Kidney (tissue), 14 donors: ENCODE results near the gene DICER1. TPM values are rescaled to one million over a fixed set of nuclear protein-coding genes. Genes with fewer than 3 reads are reported as not detected.

Experiments used
- DNase-seq, 5 donors: peaks; one replicate each; pipeline ENCODE4 v3.0.0-alpha.2; 2013 to 2020
- FAIRE-seq: peaks from 2 replicates; lab custom pipeline; 2012; peaks lifted over from hg19 to GRCh38; lab: Jason Lieb, UNC
- H3K27ac ChIP-seq, 2 donors: one replicate each; pipeline ENCODE4 v1.7.0; 2013; ENCODE audit warnings: low read depth in 2 of 2, low read length in 2 of 2, inconsistent platforms in 1 of 2
- H3K27me3 ChIP-seq: one replicate; pipeline ENCODE4 v1.7.1; 2013; ENCODE audit warnings: low read length, inconsistent platforms; ENCODE audit not compliant: control insufficient read depth, insufficient read depth
- H3K36me3 ChIP-seq, 3 donors: one replicate each; pipeline versions ENCODE4 v1.7.0 to v1.7.1; 2013; ENCODE audit warnings: low read length in 3 of 3, control low read depth in 1 of 3, inconsistent platforms in 1 of 3; ENCODE audit not compliant: insufficient read depth in 3 of 3, control insufficient read depth in 2 of 3
- H3K4me1 ChIP-seq, 3 donors: one replicate each; pipeline versions ENCODE4 v1.7.0 to v1.7.1; 2013; ENCODE audit warnings: low read length in 3 of 3, inconsistent platforms in 1 of 3, low read depth in 1 of 3; ENCODE audit not compliant: control insufficient read depth in 2 of 3, insufficient read depth in 2 of 3
- H3K4me3 ChIP-seq, 3 donors: one replicate each; pipeline versions ENCODE4 v1.7.0 to v1.8.1; 2013; ENCODE audit warnings: low read length in 3 of 3, control low read depth in 1 of 3, inconsistent platforms in 1 of 3
- H3K9ac ChIP-seq, 3 donors: one replicate each; pipeline versions ENCODE4 v1.7.0 to v1.7.1; 2013; ENCODE audit warnings: low read length in 3 of 3, control low read depth in 1 of 3, inconsistent platforms in 1 of 3
- H3K9me3 ChIP-seq, 3 donors: one replicate each; pipeline versions ENCODE4 v1.7.0 to v1.7.1; 2013; ENCODE audit warnings: low read length in 3 of 3, control low read depth in 1 of 3, inconsistent platforms in 1 of 3; ENCODE audit not compliant: control insufficient read depth in 2 of 3, insufficient read depth in 1 of 3
- intact Hi-C: fragments of 100-400 bp; cut with DNase I; formaldehyde crosslinking; loops from one replicate; pipeline ENCODE4 v1.11.1; 2022
- polyA plus RNA-seq: library from polyadenylated mRNA; stranded (reverse); fragments of 350-450 nt; fragmentation: Illumina TruSeq; extraction: RNeasy Lipid Tissue Mini Kit (QIAGEN cat#74804); gene quantifications from one replicate; pipeline ENCODE4 v1.2.3, GENCODE V29; 2014; ENCODE audit warnings: low read depth, low replicate concordance; ENCODE audit not compliant: insufficient read depth
- total RNA-seq: library from RNA; stranded (reverse); fragmentation: NEBNext Ultra II Directional; extraction: Animal tissue kit (Norgen Biotek cat#: 25700); gene quantifications from one replicate; pipeline ENCODE4 v1.2.1, GENCODE V29; 2021
- TF ChIP-seq, protein P1 (sequence below): IDR thresholded peaks from 3 replicates; pipeline ENCODE4 v1.5.1; 2012; ENCODE audit warnings: mild to moderate bottlenecking, moderate library complexity, borderline replicate concordance; ENCODE audit not compliant: insufficient read depth; ENCODE audit errors: extremely low read depth
- donor health status: control.
- donor health status: control.
- donor health status: control.
- donor health status: control.
- donor health status: control.
- donor health status: DM: yes; HTN: yes; CAD: no.
- donor health status: Normal renal cell carcinoma (clear cell type).

Gene DICER1
- total and polyA plus RNA-seq, 2 donors from 2014 or later: 6.0 to 83.6 TPM

DNA sequence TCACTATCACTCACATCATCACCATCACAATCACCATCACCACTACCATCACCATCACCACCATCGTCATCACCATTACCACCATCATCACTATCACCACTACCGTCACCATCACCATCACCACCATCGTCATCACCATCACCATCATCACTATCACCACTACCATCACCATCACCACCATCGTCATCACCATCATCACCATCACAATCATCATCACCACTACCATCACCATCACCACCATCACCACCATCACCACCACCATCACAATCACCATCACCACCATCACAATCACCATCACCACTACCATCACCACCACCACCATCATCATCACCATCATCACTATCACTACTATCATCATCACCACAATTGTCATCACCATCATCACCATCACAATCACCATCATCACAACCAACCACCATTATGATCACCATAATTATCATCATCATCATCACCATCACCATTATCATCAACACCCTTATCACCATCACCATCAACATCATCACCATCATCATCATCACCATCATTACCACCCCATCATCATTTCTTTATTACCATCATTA is 90.8 kb downstream of the DICER1 start:
- Histone ChIP-seq H3K9me3 (peaks cover 0 to 1% (median 0%) of the 10 kb centered on the region in 3 donors), H3K27ac (no peak overlapping the region), H3K4me1 (no peaks in the 10 kb centered on the region), H3K4me3 (peak overlapping the region in 1 of 3 donors; percentile 3), H3K27me3 (no peaks in the 10 kb centered on the region), H3K36me3 (no peaks in the 10 kb centered on the region), H3K9ac (no peak overlapping the region)
- TF ChIP-seq, protein P1, sequence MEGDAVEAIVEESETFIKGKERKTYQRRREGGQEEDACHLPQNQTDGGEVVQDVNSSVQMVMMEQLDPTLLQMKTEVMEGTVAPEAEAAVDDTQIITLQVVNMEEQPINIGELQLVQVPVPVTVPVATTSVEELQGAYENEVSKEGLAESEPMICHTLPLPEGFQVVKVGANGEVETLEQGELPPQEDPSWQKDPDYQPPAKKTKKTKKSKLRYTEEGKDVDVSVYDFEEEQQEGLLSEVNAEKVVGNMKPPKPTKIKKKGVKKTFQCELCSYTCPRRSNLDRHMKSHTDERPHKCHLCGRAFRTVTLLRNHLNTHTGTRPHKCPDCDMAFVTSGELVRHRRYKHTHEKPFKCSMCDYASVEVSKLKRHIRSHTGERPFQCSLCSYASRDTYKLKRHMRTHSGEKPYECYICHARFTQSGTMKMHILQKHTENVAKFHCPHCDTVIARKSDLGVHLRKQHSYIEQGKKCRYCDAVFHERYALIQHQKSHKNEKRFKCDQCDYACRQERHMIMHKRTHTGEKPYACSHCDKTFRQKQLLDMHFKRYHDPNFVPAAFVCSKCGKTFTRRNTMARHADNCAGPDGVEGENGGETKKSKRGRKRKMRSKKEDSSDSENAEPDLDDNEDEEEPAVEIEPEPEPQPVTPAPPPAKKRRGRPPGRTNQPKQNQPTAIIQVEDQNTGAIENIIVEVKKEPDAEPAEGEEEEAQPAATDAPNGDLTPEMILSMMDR: no peak
- intact Hi-C loops: no loop called here
- FAIRE-seq: no peak
- DNase-seq: peak in 1 of 5 donors; percentile 1

DNA sequence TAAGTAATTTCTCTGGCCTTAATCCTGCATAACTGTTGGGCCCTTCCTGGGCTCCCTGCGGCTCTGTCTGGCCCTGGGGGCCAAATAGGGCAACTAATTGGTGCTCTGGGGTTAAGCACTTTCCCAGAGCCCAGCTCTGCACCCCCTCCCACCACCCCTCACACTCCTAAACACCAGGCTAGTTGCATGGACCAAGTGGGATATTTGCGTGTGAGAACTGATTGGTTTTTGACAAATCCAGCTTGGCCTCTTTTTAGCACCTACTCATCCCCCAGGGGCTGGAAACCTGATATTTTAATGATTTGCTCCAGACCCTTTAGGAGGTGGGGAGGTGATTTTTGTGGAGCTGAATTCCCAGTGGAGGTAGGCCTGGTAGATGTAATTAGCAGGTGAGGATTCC is 91.9 kb downstream of the DICER1 start:
- TF ChIP-seq, protein P1: no peak
- Histone ChIP-seq H3K27ac (no peak overlapping the region), H3K36me3 (no peaks in the 10 kb centered on the region), H3K9me3 (peaks cover 0 to 1% (median 0%) of the 10 kb centered on the region in 3 donors), H3K4me1 (no peaks in the 10 kb centered on the region), H3K4me3 (no peak overlapping the region), H3K27me3 (no peaks in the 10 kb centered on the region), H3K9ac (no peak overlapping the region)
- FAIRE-seq (no peak), DNase-seq (peak in 1 of 5 donors; percentile 2)
- intact Hi-C loops: no loop called here

DNA sequence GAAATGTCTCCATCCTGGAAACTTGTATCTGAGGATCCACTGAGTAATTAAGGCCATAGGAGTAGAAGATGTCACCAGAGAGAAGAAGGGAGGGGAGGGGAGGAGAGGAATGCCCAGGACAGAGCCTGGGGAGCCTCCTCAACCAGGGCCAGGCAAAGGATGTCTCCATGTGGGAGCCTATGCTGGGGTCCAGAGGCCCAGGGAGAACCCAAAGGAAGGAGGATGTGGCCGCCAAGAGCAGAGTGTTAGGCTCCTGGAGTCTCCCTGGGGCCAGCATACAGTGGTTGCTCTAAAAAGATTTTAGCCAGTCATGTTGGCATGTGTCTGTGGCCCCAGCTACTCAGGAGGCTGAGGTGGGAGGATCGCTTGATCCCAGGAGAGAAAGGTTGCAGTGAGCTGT is 92.6 kb downstream of the DICER1 start:
- Histone ChIP-seq H3K9ac (no peak overlapping the region), H3K27ac (no peak overlapping the region), H3K4me3 (no peak overlapping the region), H3K9me3 (peaks cover 0 to 1% (median 0%) of the 10 kb centered on the region in 3 donors), H3K36me3 (no peaks in the 10 kb centered on the region), H3K4me1 (no peaks in the 10 kb centered on the region), H3K27me3 (no peaks in the 10 kb centered on the region)
- TF ChIP-seq, protein P1: no peak
- intact Hi-C loops: no loop called here
- peak in 1 of 5 donors; percentile 13 for DNase-seq
- no peak for FAIRE-seq
